ENCODE data around the gene LRRC3B.

The LRRC3B gene

DNA sequence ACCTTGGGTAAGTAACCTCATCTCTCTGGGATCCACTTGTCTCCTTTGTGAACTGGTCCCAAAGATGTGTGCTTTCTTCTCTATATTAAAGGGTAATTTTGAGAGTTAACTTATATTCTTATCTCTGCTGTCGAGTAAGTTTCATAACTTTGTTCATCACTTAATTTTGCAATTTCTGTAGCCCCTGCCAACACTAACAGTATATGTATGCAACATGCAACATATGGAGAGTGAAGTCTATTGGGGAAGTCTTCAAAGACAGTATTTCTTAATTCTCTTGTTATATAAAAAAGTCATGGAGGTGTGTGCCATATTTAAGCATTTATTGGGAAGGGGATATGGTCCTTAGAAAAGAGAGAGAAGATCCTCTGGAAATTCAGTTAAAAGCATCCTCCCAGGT lies 85.9 kb downstream of the LRRC3B start:
- TF ChIP-seq, protein P1, sequence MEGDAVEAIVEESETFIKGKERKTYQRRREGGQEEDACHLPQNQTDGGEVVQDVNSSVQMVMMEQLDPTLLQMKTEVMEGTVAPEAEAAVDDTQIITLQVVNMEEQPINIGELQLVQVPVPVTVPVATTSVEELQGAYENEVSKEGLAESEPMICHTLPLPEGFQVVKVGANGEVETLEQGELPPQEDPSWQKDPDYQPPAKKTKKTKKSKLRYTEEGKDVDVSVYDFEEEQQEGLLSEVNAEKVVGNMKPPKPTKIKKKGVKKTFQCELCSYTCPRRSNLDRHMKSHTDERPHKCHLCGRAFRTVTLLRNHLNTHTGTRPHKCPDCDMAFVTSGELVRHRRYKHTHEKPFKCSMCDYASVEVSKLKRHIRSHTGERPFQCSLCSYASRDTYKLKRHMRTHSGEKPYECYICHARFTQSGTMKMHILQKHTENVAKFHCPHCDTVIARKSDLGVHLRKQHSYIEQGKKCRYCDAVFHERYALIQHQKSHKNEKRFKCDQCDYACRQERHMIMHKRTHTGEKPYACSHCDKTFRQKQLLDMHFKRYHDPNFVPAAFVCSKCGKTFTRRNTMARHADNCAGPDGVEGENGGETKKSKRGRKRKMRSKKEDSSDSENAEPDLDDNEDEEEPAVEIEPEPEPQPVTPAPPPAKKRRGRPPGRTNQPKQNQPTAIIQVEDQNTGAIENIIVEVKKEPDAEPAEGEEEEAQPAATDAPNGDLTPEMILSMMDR (IDR thresholded peaks at IDR 0.05; ENCODE audit: low read depth, low read length), result no peak
- no peak for DNase-seq (ENCODE audit: extremely low read depth, low read depth)

DNA sequence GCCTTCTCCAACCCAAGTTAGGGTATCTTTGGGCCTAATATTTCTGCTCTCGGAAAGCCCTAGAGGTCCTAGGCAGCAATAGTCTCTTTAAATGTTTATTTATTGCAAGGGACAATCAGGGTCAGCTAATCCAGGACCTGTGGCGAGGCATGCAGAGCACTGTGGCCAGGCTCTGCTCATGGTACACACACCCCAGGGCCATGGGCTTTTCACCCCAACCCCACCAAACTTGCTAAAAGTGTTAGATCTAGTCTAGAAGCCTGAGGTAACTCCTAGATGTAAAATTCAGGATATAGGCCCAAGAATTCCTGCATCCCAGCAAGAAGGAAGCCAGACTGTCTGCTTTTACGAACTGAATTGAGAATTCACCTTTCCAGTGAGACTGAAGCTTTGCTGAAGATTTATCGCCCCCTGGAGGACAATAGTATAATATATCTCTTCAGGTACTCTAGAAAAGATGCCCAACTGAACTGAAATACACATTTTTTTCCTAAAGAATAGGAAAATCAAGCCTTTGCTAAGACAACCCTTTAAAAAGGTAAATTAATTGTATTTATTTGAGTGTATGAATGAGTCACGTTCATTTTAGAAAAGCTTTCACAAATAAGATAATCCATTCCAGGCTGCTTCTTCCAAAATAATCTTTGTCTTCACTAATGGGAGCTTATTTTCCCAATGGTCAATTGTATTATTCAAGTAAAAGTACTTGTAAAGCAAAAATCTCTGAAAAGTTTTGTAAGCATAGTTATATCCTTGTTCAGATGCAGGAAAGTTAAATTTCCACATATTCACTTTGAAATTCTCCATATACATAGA lies 89.8 kb downstream of the LRRC3B start:
- no peak for DNase-seq (ENCODE audit: extremely low read depth, low read depth)
- TF ChIP-seq, protein P1 (IDR thresholded peaks at IDR 0.05; ENCODE audit: low read depth, low read length), result no peak; the same call in 1 of the 2 replicates

DNA sequence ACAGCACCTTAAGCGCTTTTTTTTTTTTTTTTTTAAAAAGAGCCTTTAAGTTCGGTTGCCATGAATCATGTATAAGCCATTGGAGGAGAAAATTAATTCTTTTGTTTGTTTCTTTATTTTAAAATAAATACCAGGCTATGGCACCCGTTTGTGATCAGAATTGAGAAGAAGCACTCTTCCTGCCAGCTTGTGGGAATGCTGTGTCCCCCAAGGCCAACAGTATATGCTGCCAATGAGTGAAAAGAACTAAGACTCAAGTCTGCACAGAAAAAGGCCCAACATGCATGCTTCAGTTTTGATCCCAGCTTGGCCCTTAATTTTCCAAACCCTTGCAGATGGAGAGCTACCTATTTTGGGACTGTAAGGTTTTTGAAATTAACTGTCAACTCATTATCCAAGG lies 90.5 kb downstream of the LRRC3B start:
- DNase-seq (ENCODE audit: extremely low read depth, low read depth), result no peak
- TF ChIP-seq, protein P1 (IDR thresholded peaks at IDR 0.05; ENCODE audit: low read depth, low read length), result no peak

DNA sequence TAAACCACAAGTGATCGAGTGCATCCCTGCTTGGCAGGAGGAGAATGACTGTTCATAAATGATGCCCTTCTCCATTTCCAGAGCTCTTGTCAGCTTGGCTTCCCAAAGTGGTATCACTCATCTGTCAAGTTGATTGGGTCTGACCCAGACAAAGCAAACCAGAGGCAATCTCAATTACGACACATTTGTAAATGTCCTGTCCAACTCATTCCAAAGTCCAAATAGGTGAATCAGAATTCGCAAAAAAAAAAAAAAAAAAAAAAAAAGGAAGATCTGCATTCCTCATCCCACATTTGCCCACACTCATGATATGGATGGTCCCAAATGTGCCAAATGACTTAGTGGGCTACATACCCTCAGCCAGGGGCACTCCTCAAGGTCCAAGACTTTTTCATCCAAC lies 91.9 kb downstream of the LRRC3B start:
- DNase-seq (ENCODE audit: extremely low read depth, low read depth), result no peak
- TF ChIP-seq, protein P1 (IDR thresholded peaks at IDR 0.05; ENCODE audit: low read depth, low read length), result no peak

DNA sequence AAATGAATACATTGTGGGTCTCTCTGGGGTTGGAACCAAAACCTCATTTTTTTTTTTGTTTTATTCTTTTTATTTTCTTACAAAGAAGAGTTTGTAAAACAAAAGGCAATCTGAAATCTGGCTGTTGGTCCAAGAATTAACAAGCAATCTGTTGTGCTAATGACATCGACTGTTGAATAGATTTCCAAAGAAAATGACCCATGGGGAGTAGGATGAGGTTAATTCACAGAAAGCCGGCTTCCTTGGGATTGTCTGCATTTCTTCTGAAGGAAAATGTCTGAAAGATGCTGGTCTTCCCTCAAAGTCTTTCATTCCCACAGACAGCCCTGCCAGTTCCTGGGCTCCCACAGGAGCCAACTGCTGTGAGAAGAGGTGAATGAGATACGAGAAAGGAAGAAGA lies 92.9 kb downstream of the LRRC3B start:
- TF ChIP-seq, protein P1 (IDR thresholded peaks at IDR 0.05; ENCODE audit: low read depth, low read length), result no peak
- DNase-seq (ENCODE audit: extremely low read depth, low read depth), result no peak

DNA sequence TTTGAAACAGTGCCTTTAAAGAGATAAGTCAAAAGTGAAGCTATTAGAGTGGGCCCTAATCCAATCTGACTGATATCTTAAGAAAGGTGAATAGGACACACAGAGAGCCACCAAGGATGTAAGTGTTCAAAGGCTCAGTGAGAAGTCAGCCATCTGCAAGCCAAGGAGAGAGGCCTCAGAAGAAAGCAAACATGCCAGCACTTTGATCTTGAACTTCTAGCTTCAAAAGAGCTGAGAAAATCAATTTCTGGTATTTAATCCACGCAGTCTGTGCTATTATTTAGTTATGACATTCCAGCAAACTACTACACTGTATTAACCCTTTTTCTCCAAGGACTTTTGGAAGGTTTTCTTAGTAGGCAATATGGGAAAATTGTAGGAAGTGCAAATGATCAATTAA lies 95.7 kb downstream of the LRRC3B start:
- TF ChIP-seq, protein P1 (IDR thresholded peaks at IDR 0.05; ENCODE audit: low read depth, low read length), result no peak
- DNase-seq (ENCODE audit: extremely low read depth, low read depth), result no peak

DNA sequence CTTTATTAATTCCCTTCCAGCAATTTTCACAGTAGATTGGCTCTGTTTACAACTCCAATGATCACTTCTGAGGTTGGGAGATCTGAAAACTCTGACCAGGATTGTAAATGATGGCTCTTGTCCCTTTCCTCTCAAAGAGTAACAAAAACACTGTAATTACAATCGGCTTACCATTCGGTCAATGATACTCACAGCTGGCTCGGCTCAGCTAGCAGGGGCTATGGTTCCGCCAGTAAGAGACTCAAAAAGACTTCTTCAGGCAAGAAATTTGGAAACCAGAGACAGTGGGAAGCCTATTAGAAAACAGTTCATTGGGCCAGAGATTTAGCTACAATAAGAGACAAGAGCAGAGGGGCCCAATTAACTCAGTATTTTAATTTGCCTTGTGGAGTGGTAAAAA lies 96.6 kb downstream of the LRRC3B start:
- DNase-seq (ENCODE audit: extremely low read depth, low read depth), result no peak
- TF ChIP-seq, protein P1 (IDR thresholded peaks at IDR 0.05; ENCODE audit: low read depth, low read length), result no peak
